Esophagus muscularis mucosa (tissue), 4 donors: ENCODE results near the gene MFAP5.

Experiments
- CTCF ChIP-seq, 3 experiments: fragments of 200-600 bp in 2 of 3; fragments of 450-650 bp in 1 of 3; sonication (generic) in 2 of 3; IDR thresholded peaks; one replicate each; pipeline ENCODE4 v1.5.1; 2017 to 2019; ENCODE audit warnings: antibody characterized with exemption in 3 of 3, mild to moderate bottlenecking in 2 of 3, moderate library complexity in 1 of 3
- EP300 ChIP-seq: sonication (generic); formaldehyde crosslinking; IDR thresholded peaks from one replicate; pipeline ENCODE4 v1.6.1; 2017; ENCODE audit warnings: antibody characterized with exemption
- POLR2A ChIP-seq: fragments of 450-650 bp; IDR thresholded peaks from one replicate; pipeline ENCODE4 v1.6.1; 2017; ENCODE audit warnings: antibody characterized with exemption, moderate library complexity, mild to moderate bottlenecking, low read depth
- POLR2AphosphoS5 ChIP-seq, 2 donors: sonication (generic); formaldehyde crosslinking; IDR thresholded peaks; one replicate each; pipeline ENCODE4 v1.6.1; 2017; ENCODE audit warnings: antibody characterized with exemption in 2 of 2

- TF ChIP-seq CTCF (IDR thresholded peaks at IDR 0.05) (no peak), POLR2A (no peak), EP300 (no peak), POLR2AphosphoS5 (IDR thresholded peaks at IDR 0.05) (no peak)
These were observed 22.4 kb upstream of the MFAP5 start for GRCh38 chr12:8685051-8685450.
